ENCODE results near the gene ATP11A. TPM values are rescaled to one million over a fixed set of nuclear protein-coding genes. Genes with fewer than 3 reads are reported as not detected.

Gene ATP11A
- total and polyA plus RNA-seq, 9 of the 15 experiments (the other 6 are each of a cell fraction or from before 2014, with no cell fraction given): 0.38 to 34.2 (median 4.2) TPM

- 9% methylated on average over 7 of the region's 7 CpGs for WGBS (ENCODE audit: insufficient coverage, low coverage, missing lambda C conversion rate)
- FAIRE-seq (no peak), ATAC-seq (no peak), DNase-seq (ENCODE audit: extremely low read depth in 1 of 4, low spot score in 3 of 4) (no peak)
- no peaks in the 10 kb centered on the region for H3K9me1 ChIP-seq (ENCODE audit: control insufficient read depth, insufficient read depth, low read length)
- H3K36me3 ChIP-seq (ENCODE audit: control insufficient read depth, insufficient read depth, low read length): no peaks in the 10 kb centered on the region
- in situ Hi-C loops (cut with MboI) (no loop called here), intact Hi-C loops (cut with micrococcal nuclease) (no loop called here)
- H3K9me3 ChIP-seq (replicated peaks; ENCODE audit: control insufficient read depth, insufficient read depth, low read depth, low read length): no peaks in the 10 kb centered on the region
- no peak overlapping the region for H3K4me2 ChIP-seq (ENCODE audit: insufficient read depth, low read length)
- CTCF ChIA-PET (ENCODE audit: low intra/inter-chr PET ratio): no interaction called here
- H3K9ac ChIP-seq (ENCODE audit: insufficient read depth in 1 of 2, low read depth in 2 of 2, low read length in 2 of 2): no peak overlapping the region
- no peak overlapping the region for H3K27ac ChIP-seq (ENCODE audit: extremely low read depth, low read depth, low read length)
- H3K4me3 ChIP-seq: no peak overlapping the region
- no peaks in the 10 kb centered on the region for H3K79me2 ChIP-seq (ENCODE audit: control insufficient read depth, insufficient read depth, low read length)
- POLR2A ChIA-PET: interaction anchor here (0.8 kb wide), 1 partner anchor 155 kb away, joined by 3 read pairs; no protein-coding TSS in a partner anchor
- H3K27me3 ChIP-seq (ENCODE audit: control insufficient read depth in 2 of 2, insufficient read depth in 2 of 2, low read length in 2 of 2): peaks cover 3 to 27% of the 10 kb centered on the region in 2 experiments; a peak in 3 of 5 replicates
- no TSS peak for BruUV-seq (replicated peaks)
- H4K20me1 ChIP-seq (replicated peaks; ENCODE audit: control insufficient read depth, insufficient read depth, low read length): no peaks in the 10 kb centered on the region; the same call in 1 of the 2 replicates
- H2AFZ ChIP-seq (ENCODE audit: low read depth, low read length): no peak overlapping the region
- H3K4me1 ChIP-seq (replicated peaks in 1 of 2; ENCODE audit: control insufficient read depth in 2 of 2, insufficient read depth in 2 of 2, low read length in 2 of 2): peaks cover 4 to 7% of the 10 kb centered on the region in 2 experiments; a peak in 4 of 5 replicates
- TF ChIP-seq ZNF23 (CRISPR knock-in tag; IDR thresholded peaks at IDR 0.05) (no peak), TEAD2 (tag; IDR thresholded peaks at IDR 0.05) (no peak), PTTG1 (tag; IDR thresholded peaks at IDR 0.05; ENCODE audit: low read depth) (no peak), IFI16 (CRISPR knock-in tag; IDR thresholded peaks at IDR 0.05) (no peak), CAMTA2 (CRISPR knock-in tag; conservative IDR thresholded peaks at IDR 0.05) (no peak), DPF2 (IDR thresholded peaks at IDR 0.05) (no peak), OTX1 (CRISPR knock-in tag; IDR thresholded peaks at IDR 0.05) (no peak), CEBPG (CRISPR knock-in tag; IDR thresholded peaks at IDR 0.05) (no peak), CEBPG (tag; conservative IDR thresholded peaks at IDR 0.05 in 1 of 2, IDR thresholded peaks at IDR 0.05 in 1 of 2) (no peak), CHD4 (IDR thresholded peaks at IDR 0.05; ENCODE audit: insufficient read depth, insufficient replicate concordance, low read depth, low read length, poor library complexity, severe bottlenecking) (no peak), RCOR1 (IDR thresholded peaks at IDR 0.05; ENCODE audit: borderline replicate concordance in 1 of 2, low read depth in 2 of 2, low read length in 2 of 2) (no peak), CREBBP (IDR thresholded peaks at IDR 0.05; ENCODE audit: low read depth, low read length) (no peak), CCAR2 (IDR thresholded peaks at IDR 0.05; ENCODE audit: low read depth, low read length) (no peak), HNRNPLL (IDR thresholded peaks at IDR 0.05; ENCODE audit: low read depth, low read length, poor library complexity, severe bottlenecking) (no peak), PHF8 (IDR thresholded peaks at IDR 0.05; ENCODE audit: borderline replicate concordance, low read length) (no peak), ATF6 (CRISPR knock-in tag; IDR thresholded peaks at IDR 0.05) (no peak), ZNF785 (CRISPR knock-in tag; IDR thresholded peaks at IDR 0.05) (no peak), U2AF2 (optimal IDR thresholded peaks at IDR 0.05; ENCODE audit: low read depth, low read length) (no peak), ZBTB9 (CRISPR knock-in tag; IDR thresholded peaks at IDR 0.05) (no peak), ZNF146 (CRISPR knock-in tag; IDR thresholded peaks at IDR 0.05; ENCODE audit: unreplicated experiment) (no peak), SRSF9 (IDR thresholded peaks at IDR 0.05; ENCODE audit: borderline replicate concordance, low read depth, low read length) (no peak)
These were observed 37.2 kb upstream of the ATP11A start for GRCh38 chr13:112652512-112653070.
